H1 (cell line): ENCODE results near the gene FAM200B. TPM values are rescaled to one million over a fixed set of nuclear protein-coding genes. Genes with fewer than 3 reads are reported as not detected.

ENCODE experiments used
- CTCF ChIA-PET: fragments of 300-600 bp; sonication (Branson Sonifier 250); formaldehyde crosslinking; loops from one replicate; lab custom pipeline; 2021; ENCODE audit not compliant: partially characterized antibody; lab: Charles Lee
- POLR2A ChIA-PET: fragments of 300-600 bp; sonication (Branson Sonifier 250); formaldehyde crosslinking; loops from one replicate; lab custom pipeline; 2021; ENCODE audit warnings: inconsistent platforms; ENCODE audit not compliant: partially characterized antibody; lab: Charles Lee
- DNase-seq, 2 experiments: peaks; one replicate each; pipeline versions ENCODE4 v3.0.0 to v3.0.0-alpha.2; 2010 to 2022; ENCODE audit warnings: low spot score in 2 of 2, low read depth in 1 of 2, mixed read lengths in 1 of 2
- FAIRE-seq: peaks from 2 replicates; lab custom pipeline; 2011; peaks lifted over from hg19 to GRCh38; lab: Jason Lieb, UNC
- H2AFZ ChIP-seq: 2 replicates; pipeline ENCODE4 v1.8.1; 2012; ENCODE audit warnings: low read length, inconsistent platforms
- H2AK5ac ChIP-seq: 2 replicates; pipeline ENCODE4 v1.6.1; 2013; ENCODE audit warnings: low read depth, low read length
- H2BK120ac ChIP-seq: replicated peaks from 2 replicates; pipeline ENCODE3; 2013; ENCODE audit warnings: low read depth, low read length, inconsistent platforms
- H2BK12ac ChIP-seq: 2 replicates; pipeline ENCODE4 v1.6.1; 2013; ENCODE audit warnings: low read depth, low read length
- H2BK15ac ChIP-seq: 2 replicates; pipeline ENCODE4 v1.6.1; 2013; ENCODE audit warnings: low read length
- H2BK20ac ChIP-seq: 2 replicates; pipeline ENCODE4 v1.6.1; 2013; ENCODE audit warnings: low read length
- H2BK5ac ChIP-seq: 2 replicates; pipeline ENCODE4 v1.6.1; 2013; ENCODE audit warnings: low read depth, low read length
- H3K14ac ChIP-seq: 2 replicates; pipeline ENCODE4 v1.6.1; 2013; ENCODE audit warnings: inconsistent platforms; ENCODE audit not compliant: insufficient read length
- H3K18ac ChIP-seq: 2 replicates; pipeline ENCODE4 v1.6.1; 2013; ENCODE audit warnings: low read length; ENCODE audit errors: extremely low read depth
- H3K23ac ChIP-seq: 2 replicates; pipeline ENCODE4 v1.6.1; 2013; ENCODE audit warnings: inconsistent platforms; ENCODE audit not compliant: insufficient read length
- H3K23me2 ChIP-seq: 2 replicates; pipeline ENCODE4 v1.6.1; 2013; ENCODE audit warnings: low read depth, low read length
- H3K27ac ChIP-seq: 2 replicates; pipeline ENCODE4 v1.6.1; 2011; ENCODE audit warnings: low read depth, low read length, inconsistent platforms
- H3K27me3 ChIP-seq, 4 experiments: replicated peaks in 1 of 4; 1 replicate in 1 of 4; 2 replicates in 3 of 4; pipeline versions ENCODE4 v1.6.1 to v1.8.1; 2011 to 2013; ENCODE audit warnings: low read length in 3 of 4, mild to moderate bottlenecking in 3 of 4, inconsistent platforms in 2 of 4, mixed read lengths in 2 of 4, moderate library complexity in 1 of 4; ENCODE audit not compliant: control insufficient read depth in 3 of 4, insufficient read depth in 3 of 4; ENCODE audit errors: extremely low read depth in 1 of 4
- H3K36me3 ChIP-seq, 4 experiments: 2 replicates each; pipeline versions ENCODE4 v1.6.1 to v1.8.1; 2011 to 2013; ENCODE audit warnings: mild to moderate bottlenecking in 4 of 4, low read length in 3 of 4, moderate library complexity in 2 of 4, control low read depth in 1 of 4, inconsistent platforms in 1 of 4; ENCODE audit not compliant: insufficient read depth in 4 of 4, control insufficient read depth in 2 of 4
- H3K4ac ChIP-seq: replicated peaks from 2 replicates; pipeline ENCODE3; 2013; ENCODE audit warnings: low read length, low read depth, mixed read lengths, inconsistent platforms; ENCODE audit not compliant: insufficient read length
- H3K4me1 ChIP-seq, 4 experiments: replicated peaks in 1 of 4; 1 replicate in 1 of 4; 2 replicates in 3 of 4; pipeline versions ENCODE4 v1.6.1 to v1.8.1; 2011 to 2013; ENCODE audit warnings: low read length in 3 of 4, inconsistent platforms in 2 of 4, mixed read lengths in 1 of 4; ENCODE audit not compliant: insufficient read depth in 4 of 4, control insufficient read depth in 3 of 4
- H3K4me2 ChIP-seq, 2 experiments: 2 replicates each; pipeline versions ENCODE4 v1.6.1 to v1.8.1; 2011 to 2013; ENCODE audit warnings: low read depth in 2 of 2, low read length in 2 of 2, control low read depth in 1 of 2, inconsistent platforms in 1 of 2, mild to moderate bottlenecking in 1 of 2; ENCODE audit not compliant: insufficient read depth in 1 of 2
- H3K4me3 ChIP-seq, 4 experiments: fragments of 200-600, 300-600 bp in 1 of 4; sonication (generic), shearing (Covaris generic), sonication (Bioruptor Twin) in 1 of 4; 2 replicates each; pipeline versions ENCODE4 v1.5.1 to v1.8.1; 2011 to 2016; ENCODE audit warnings: low read length in 4 of 4, low read depth in 3 of 4, control low read depth in 2 of 4, inconsistent platforms in 2 of 4, mild to moderate bottlenecking in 2 of 4, mixed read lengths in 1 of 4, moderate library complexity in 1 of 4; ENCODE audit not compliant: insufficient read depth in 2 of 4; ENCODE audit errors: extremely low read depth in 1 of 4
- H3K56ac ChIP-seq: replicated peaks from 2 replicates; pipeline ENCODE3; 2013; ENCODE audit warnings: low read depth, mild to moderate bottlenecking, mixed read lengths, low read length, inconsistent platforms; ENCODE audit not compliant: insufficient read length
- H3K79me1 ChIP-seq: 2 replicates; pipeline ENCODE4 v1.6.1; 2013; ENCODE audit warnings: low read depth, low read length, control low read depth
- H3K79me2 ChIP-seq, 2 experiments: 2 replicates each; pipeline versions ENCODE4 v1.6.1 to v1.8.1; 2012 to 2013; ENCODE audit warnings: low read length in 2 of 2, mild to moderate bottlenecking in 2 of 2, inconsistent platforms in 1 of 2; ENCODE audit not compliant: insufficient read depth in 2 of 2, control insufficient read depth in 1 of 2
- H3K9ac ChIP-seq, 4 experiments: replicated peaks in 1 of 4; 1 replicate in 1 of 4; 2 replicates in 3 of 4; pipeline versions ENCODE4 v1.6.1 to v1.8.1; 2011 to 2013; ENCODE audit warnings: low read depth in 3 of 4, low read length in 3 of 4, control low read depth in 2 of 4, mild to moderate bottlenecking in 2 of 4, moderate library complexity in 2 of 4, inconsistent platforms in 1 of 4; ENCODE audit errors: extremely low read depth in 1 of 4
- H3K9me3 ChIP-seq, 2 experiments: 2 replicates each; pipeline versions ENCODE4 v1.6.1 to v1.8.1; 2012 to 2013; ENCODE audit warnings: mild to moderate bottlenecking in 2 of 2, moderate library complexity in 2 of 2, control low read depth in 1 of 2, inconsistent platforms in 1 of 2, low read depth in 1 of 2, low read length in 1 of 2, mixed read lengths in 1 of 2; ENCODE audit not compliant: insufficient read depth in 2 of 2
- H4K20me1 ChIP-seq, 2 experiments: replicated peaks in 1 of 2; 2 replicates each; pipeline versions ENCODE3 to v1.8.1; 2011 to 2013; ENCODE audit warnings: inconsistent platforms in 2 of 2, low read length in 2 of 2, mild to moderate bottlenecking in 1 of 2; ENCODE audit not compliant: insufficient read depth in 2 of 2, control insufficient read depth in 1 of 2
- H4K5ac ChIP-seq: 2 replicates; pipeline ENCODE4 v1.6.1; 2013; ENCODE audit warnings: low read length, low read depth, mixed read lengths, inconsistent platforms; ENCODE audit not compliant: insufficient read length
- H4K8ac ChIP-seq: 2 replicates; pipeline ENCODE4 v1.8.0; 2013; ENCODE audit warnings: mild to moderate bottlenecking, moderate library complexity, low read length, inconsistent platforms; ENCODE audit not compliant: insufficient read depth; ENCODE audit errors: extremely low read depth
- H4K91ac ChIP-seq: replicated peaks from 2 replicates; pipeline ENCODE3; 2013; ENCODE audit warnings: low read length, mixed read lengths, inconsistent platforms; ENCODE audit not compliant: insufficient read length
- ATF2 ChIP-seq: IDR thresholded peaks from 2 replicates; pipeline ENCODE4 v1.6.1; 2012; ENCODE audit warnings: low read length, inconsistent platforms
- CBX5 ChIP-seq: fragments of 300-800, 300-1000 bp; sonication (generic); IDR thresholded peaks from 2 replicates; pipeline ENCODE4 v1.7.1; 2016; ENCODE audit warnings: antibody characterized with exemption, low read length, low read depth
- SAP30 ChIP-seq: fragments of 300-600 bp; sonication (generic); IDR thresholded peaks from 2 replicates; pipeline ENCODE4 v1.7.1; 2012; ENCODE audit warnings: low read length, moderate library complexity, mild to moderate bottlenecking, inconsistent platforms; ENCODE audit not compliant: insufficient read depth, insufficient replicate concordance
- TEAD4 ChIP-seq: IDR thresholded peaks from 2 replicates; pipeline ENCODE4 v1.6.1; 2012; ENCODE audit warnings: low read depth, low read length, inconsistent platforms, mixed read lengths
- WGBS, 2 experiments: shearing (Covaris generic) in 1 of 2; methylation state at CpG; one replicate each; pipeline versions ENCODE4 v1.1.6 to v1.1.7; 2013 to 2015; ENCODE audit warnings: low lambda C conversion rate in 2 of 2, mixed read lengths in 2 of 2, inconsistent platforms in 1 of 2, low coverage in 1 of 2, missing lambda C conversion rate in 1 of 2; ENCODE audit not compliant: insufficient replicate concordance in 2 of 2, insufficient coverage in 1 of 2, insufficient read length in 1 of 2; ENCODE audit errors: extremely low coverage in 1 of 2, missing lambda C conversion rate in 1 of 2; 5-methylcytosine and 5-hydroxymethylcytosine counted together
- polyA plus RNA-seq, 7 experiments: library from polyadenylated mRNA; depleted of rRNA in 3 of 7; stranded (reverse) in 5 of 7; unstranded in 2 of 7; fragments of >200 nt in 5 of 7; fragments of 200-250 nt in 2 of 7; gene quantifications; 1 replicate in 5 of 7; 2 replicates in 1 of 7; 4 replicates in 1 of 7; pipeline versions ENCODE4 v1.2.1 to v1.2.3, GENCODE V29; 2011 to 2013; ENCODE audit warnings: missing spikeins in 2 of 7, mixed read lengths in 2 of 7
- total RNA-seq: library from RNA; stranded (reverse); fragmentation: NEBNext Ultra II Directional; extraction: Animal tissue kit (Norgen Biotek cat#: 25700); gene quantifications from 2 replicates; pipeline ENCODE4 v1.2.1, GENCODE V29; 2021

The FAM200B gene
- total and polyA plus RNA-seq, 2 of the 8 experiments (the other 6 are each of a cell fraction or from before 2014, with no cell fraction given) = 10.7 to 23.7 TPM

- ChIA-PET POLR2A (interaction anchor here (1.4 to 2.8 kb wide), 5 partner anchors 11 to 186 kb away, joined by 3 to 14 read pairs (median 6); partner anchors contain the start of genes FAM200B and FBXL5), CTCF (interaction anchor here (0.7 to 0.9 kb wide), 2 partner anchors 9 to 16 kb away, joined by 3 to 4 read pairs; no protein-coding TSS in a partner anchor)
- Histone ChIP-seq H3K27me3 (no peaks in the 10 kb centered on the region), H3K56ac (no peak overlapping the region), H3K23ac (no peak overlapping the region), H3K4me3 (no peak overlapping the region), H3K79me1 (no peaks in the 10 kb centered on the region), H3K23me2 (no peaks in the 10 kb centered on the region), H2BK12ac (no peak overlapping the region), H2AK5ac (no peak overlapping the region), H3K18ac (no peak overlapping the region), H3K9me3 (no peaks in the 10 kb centered on the region), H3K9ac (no peak overlapping the region), H2BK15ac (no peak overlapping the region), H2BK120ac (no peak overlapping the region), H2BK20ac (no peak overlapping the region), H2AFZ (no peak overlapping the region), H3K27ac (no peak overlapping the region), H4K8ac (no peak overlapping the region), H3K14ac (no peak overlapping the region), H4K5ac (no peak overlapping the region), H3K4ac (no peak overlapping the region), H2BK5ac (no peak overlapping the region), H4K20me1 (peaks cover 0 to 1% of the 10 kb centered on the region in 2 experiments), H3K36me3 (peaks cover 0 to 19% (median 8%) of the 10 kb centered on the region in 4 experiments; a peak in 6 of 8 replicates), H4K91ac (no peak overlapping the region), H3K4me1 (no peaks in the 10 kb centered on the region), H3K79me2 (peaks cover 0 to 5% of the 10 kb centered on the region in 2 experiments; a peak in 1 of 4 replicates), H3K4me2 (no peak overlapping the region)
- FAIRE-seq = no peak
- no peak for DNase-seq
- WGBS, 2 experiments = 89% methylated on average over 3 of the region's 3 CpGs; no CpG with 5 or more reads in 1 of the 2 experiments
- TF ChIP-seq CBX5 (no peak), TEAD4 (no peak), ATF2 (no peak), SAP30 (no peak)
Measured at GRCh38 chr4:15665753-15666365, 15.8 kb upstream of the FAM200B start.
